GM21737 (cell line): ENCODE measurements around the gene IL10.
A peak's percentile ranks its signal among the peaks of the same experiment; 100 is the strongest.
"Not testable (repeated sequence)": the region's sequence is repeated elsewhere in the genome, so short reads cannot be mapped to it uniquely, and the experiment has no call there.

Experiments
- ATAC-seq: cut with Tn5 transposase; IDR thresholded peaks from one replicate; pipeline ENCODE4 v1.9.1; 2021; ENCODE audit warnings: mild to moderate bottlenecking, moderate library complexity; ENCODE audit not compliant: unreplicated experiment

IL10 gene

DNA sequence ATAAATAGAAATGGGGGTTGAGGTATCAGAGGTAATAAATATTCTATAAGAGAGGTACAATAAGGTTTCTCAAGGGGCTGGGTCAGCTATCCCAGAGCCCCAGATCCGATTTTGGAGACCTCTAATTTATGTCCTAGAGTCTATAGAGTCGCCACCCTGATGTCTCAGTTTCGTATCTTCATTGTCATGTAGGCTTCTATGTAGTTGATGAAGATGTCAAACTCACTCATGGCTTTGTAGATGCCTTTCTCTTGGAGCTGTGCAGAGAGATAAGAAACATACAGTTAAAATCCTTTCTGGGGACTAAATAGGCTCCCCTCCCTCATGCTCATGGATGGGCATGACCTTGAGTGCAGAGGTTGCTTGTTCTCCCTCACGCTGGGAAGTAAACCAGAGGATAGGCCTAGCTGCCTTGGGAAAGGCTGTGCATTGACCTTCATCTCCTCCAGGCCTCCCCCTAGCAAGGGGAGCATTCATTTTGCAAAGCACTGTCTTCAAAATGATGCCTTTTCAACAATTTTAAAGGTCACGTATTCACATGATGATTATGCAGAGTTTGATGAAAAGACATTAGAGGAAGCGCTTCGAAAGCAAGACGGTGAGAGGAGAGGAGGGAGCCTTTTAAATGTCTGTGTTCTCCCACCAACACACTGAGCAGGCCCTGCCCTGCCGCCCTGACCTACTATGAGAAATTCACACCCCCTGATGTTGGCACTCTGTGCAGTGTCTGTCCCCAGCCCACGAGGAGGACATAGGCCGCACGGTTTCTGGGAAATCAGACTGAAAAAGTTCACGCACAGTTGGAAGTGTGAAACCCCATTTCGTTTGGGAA is 3.6 kb downstream of the IL10 start:
- ATAC-seq, result peak; percentile 2

- ATAC-seq, result peak; percentile 53
These were observed 5.9 kb downstream of the IL10 start for GRCh38 chr1:206766251-206766856.

DNA sequence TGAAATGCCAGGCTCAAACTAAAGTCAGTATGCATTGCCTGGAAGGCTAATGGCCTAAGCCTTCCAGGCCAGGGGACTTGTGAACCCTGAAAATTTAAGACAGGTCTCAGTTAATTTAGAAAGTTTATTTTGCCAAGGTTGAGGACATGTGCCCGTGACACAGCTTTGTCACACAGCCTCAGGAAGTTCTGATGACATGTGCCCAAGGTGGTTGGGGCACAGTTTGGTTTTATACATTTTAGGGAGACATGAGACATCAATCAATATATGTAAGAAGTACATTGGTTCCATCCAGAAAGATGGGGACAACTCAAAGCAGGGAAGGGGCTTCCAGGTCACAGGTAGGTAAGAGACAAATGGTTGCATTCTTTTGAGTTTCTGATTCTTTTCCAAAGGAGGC is 6.5 kb downstream of the IL10 start:
- not testable (repeated sequence) for ATAC-seq

- ATAC-seq, result not testable (repeated sequence)
These were observed 9.4 kb downstream of the IL10 start for GRCh38 chr1:206762741-206763364.

- ATAC-seq, result no peak
These were observed 11.0 kb downstream of the IL10 start for GRCh38 chr1:206761159-206761768.

DNA sequence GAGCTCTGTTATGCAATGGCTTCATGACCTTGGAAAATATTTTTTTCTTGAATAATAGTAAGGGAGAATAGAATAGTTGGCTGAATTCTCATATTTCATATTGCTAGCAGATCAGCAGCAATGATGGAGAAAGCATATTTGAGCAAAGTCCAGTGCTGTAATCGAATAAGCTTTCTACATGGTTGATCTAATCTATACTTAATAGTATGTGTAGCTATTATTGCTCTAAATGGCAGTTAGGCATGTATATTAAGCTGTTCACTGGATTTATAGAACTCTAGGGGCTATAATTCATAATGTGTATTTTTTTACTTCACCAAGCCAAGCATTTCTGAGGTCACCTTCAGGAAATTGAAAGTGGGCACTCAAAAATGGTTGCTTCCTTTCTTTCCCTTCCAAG is 11.7 kb downstream of the IL10 start:
- ATAC-seq, result no peak

- no peak for ATAC-seq
These were observed 14.6 kb downstream of the IL10 start for GRCh38 chr1:206757524-206758266.

DNA sequence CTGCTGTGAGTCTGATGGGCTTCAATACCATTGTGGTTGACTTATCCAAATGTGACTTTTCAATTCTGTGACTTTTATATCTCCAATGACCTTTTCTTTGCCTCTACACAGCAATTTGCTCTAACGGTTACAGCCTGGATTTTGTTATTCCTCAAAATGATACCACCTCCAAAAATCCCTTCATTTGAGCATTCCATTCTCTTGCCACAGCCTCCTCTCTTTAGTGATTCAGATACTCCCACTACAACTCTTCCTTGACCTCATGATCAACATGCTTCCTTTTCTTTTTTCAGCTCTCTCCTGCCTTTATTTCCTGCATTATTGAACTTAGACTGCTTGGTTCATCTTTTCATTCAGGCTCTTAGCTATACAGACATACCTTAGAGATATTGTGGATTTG is 18.3 kb downstream of the IL10 start:
- no peak for ATAC-seq

GRCh38 chr1:206753141-206753540 is 19.2 kb downstream of the IL10 start:
- ATAC-seq, result no peak

DNA sequence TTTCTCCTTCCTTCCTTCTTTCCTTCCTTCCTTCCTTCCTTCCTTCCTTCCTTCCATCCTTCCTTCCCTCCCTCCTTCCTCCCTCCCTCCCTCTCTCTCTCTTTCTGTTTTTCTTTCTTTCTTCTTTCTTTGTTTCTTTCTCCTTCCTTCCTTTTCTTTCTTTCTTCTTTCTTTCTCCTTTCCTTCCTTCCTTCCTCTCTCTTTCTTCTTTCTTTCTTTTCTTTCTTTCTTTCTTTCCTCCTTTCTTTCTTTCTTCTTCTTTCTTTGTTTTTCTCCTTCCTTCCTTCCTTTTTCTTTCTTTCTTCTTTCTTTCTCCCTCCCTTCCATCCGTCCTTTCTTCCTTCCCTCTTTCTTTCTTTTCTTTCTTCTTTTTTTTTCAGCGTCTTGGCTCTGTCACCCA is 19.8 kb downstream of the IL10 start:
- ATAC-seq, result no peak

- no peak for ATAC-seq
These were observed 20.4 kb downstream of the IL10 start for GRCh38 chr1:206751891-206752290.

DNA sequence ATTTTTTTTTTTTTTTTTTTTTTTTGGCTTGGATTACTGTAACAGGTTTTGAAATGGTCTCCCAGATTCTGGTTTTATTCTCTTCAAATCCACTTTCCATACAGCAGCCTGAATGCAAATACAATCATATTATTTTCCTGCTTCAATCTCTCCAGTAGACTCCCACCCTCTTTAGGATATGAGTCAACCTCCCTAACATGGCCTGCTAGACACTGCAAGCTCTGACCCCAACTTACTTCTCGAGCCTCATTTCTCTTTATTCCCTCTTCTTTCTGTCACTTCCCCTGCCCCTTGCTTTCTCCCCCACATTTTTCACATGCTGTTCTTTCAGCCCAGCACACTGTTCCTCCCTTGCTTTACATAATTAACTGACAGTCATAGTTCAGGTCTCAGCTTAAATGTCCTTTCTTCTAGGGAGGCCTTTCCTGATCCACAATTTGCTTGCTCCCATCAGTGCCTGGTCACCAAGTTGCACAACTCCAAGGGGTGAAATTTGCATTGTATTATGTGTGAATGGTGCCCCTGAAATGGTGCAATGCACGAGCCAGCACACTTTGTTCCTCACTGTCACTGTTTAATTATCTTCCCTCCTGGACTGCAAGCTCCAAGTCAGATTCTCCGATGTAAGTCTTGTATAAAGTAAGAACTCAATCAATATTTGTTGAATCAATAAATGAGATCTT is 23.8 kb downstream of the IL10 start:
- ATAC-seq, result no peak

- no peak for ATAC-seq
These were observed 27.0 kb downstream of the IL10 start for GRCh38 chr1:206745301-206745700.

GRCh38 chr1:206744683-206745082 is 27.6 kb downstream of the IL10 start:
- ATAC-seq, result no peak

GRCh38 chr1:206742719-206743383 is 29.4 kb downstream of the IL10 start:
- no peak for ATAC-seq

- ATAC-seq, result no peak
These were observed 31.1 kb downstream of the IL10 start for GRCh38 chr1:206741142-206741701.

- ATAC-seq, result peak; percentile 70
These were observed 32.8 kb downstream of the IL10 start for GRCh38 chr1:206739411-206740076.

DNA sequence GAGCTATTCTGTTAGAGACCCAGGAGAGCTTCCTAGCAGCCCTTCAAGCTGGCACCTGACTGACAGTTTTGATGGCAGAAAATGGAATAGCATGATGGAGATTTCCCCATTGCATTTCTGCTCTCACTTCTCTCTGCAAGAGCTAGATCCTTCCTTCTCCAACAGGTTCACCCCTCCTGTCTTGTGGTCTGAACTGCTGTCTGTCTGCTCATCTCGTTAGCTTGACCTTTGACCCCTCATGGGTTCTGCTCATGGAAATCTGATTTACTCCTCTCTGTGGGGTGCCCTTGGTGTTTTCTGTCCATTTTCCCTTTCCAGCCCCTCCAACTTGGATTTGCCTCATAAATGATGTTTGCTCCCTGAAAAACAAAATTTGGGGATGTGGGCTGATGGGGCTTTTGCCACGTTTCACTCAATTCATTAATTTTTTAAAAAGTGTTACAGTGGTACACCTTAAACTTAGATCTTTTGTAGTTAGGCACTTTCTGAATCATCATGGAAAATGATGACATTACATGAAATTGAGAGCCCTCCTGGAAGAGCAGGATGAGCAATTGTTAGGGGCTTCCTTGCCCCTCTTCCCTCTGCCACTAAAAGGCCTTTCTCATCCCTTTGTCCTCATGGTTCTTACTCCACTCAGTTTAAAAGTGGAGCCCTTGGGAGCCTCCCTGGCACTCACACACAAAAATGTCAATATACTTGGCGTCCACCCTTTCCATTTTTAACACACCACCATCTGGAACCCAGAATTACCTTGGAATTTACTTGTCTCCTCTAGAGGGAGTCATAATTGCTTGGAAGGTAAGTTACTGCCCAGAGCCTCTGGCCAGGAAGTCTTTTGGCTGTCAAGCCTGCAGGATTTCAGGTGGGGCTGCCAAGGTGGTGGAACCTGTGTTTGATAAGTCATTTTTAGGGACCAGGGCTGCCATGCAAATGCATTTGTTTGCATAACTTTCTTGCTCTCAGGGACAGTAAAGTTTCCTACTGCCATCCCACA is 33.6 kb downstream of the IL10 start:
- ATAC-seq, result no peak
